ENCODE data around the gene GATAD2A. TPM values are rescaled to one million over a fixed set of nuclear protein-coding genes. Genes with fewer than 3 reads are reported as not detected.

GATAD2A gene
- total RNA-seq, 2 donors from 2014 or later: 102 to 145 TPM

DNA sequence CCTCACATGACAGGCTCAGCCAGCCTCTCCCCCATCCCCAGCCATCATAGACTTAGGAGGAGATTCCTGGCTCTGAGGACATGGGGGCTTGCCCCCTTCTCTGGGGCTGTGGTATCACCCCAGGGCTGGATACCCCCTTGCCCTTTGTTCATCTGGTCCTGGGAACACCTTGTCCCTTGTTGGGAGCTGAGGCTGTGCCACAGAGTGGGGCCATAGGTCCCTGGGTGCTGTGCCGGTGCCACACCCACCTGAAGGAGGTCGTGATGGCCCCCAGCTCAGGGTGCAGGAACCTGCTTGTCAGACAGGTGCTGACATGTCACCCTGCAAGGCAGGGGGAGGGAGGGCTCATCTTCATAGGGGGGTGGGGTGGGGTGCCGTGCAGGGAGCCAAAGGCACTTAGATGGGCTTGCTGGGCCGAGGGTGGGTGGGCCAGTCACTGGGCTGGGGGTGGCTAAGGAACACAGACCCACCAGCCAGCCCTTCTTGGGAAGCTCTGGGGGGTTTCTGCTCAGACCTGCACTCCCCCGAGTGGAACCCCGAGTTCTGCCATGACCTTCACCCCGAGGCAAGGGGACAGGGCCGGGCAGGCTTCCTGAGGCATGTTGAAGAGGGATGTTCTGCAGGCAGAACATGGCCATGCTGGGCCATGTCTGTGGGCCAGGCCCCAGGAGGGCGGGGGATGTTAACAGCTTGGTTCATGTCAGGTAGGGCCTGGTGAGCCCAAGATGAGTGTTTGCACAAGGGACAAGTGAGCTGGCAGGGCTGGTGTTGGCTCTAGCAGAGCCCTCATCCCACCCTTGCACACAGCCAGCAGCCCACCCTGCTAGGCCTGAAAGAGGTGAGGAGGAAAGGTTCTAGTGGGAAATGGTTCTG lies 81.8 kb downstream of the GATAD2A start:
- H3K9ac ChIP-seq (ENCODE audit: low read depth in 2 of 2, low read length in 2 of 2): peak overlapping the region in 1 of 2 donors; percentile 69
- H3K27ac ChIP-seq: no peak overlapping the region
- H3K4me1 ChIP-seq: peaks cover 29% of the 10 kb centered on the region

DNA sequence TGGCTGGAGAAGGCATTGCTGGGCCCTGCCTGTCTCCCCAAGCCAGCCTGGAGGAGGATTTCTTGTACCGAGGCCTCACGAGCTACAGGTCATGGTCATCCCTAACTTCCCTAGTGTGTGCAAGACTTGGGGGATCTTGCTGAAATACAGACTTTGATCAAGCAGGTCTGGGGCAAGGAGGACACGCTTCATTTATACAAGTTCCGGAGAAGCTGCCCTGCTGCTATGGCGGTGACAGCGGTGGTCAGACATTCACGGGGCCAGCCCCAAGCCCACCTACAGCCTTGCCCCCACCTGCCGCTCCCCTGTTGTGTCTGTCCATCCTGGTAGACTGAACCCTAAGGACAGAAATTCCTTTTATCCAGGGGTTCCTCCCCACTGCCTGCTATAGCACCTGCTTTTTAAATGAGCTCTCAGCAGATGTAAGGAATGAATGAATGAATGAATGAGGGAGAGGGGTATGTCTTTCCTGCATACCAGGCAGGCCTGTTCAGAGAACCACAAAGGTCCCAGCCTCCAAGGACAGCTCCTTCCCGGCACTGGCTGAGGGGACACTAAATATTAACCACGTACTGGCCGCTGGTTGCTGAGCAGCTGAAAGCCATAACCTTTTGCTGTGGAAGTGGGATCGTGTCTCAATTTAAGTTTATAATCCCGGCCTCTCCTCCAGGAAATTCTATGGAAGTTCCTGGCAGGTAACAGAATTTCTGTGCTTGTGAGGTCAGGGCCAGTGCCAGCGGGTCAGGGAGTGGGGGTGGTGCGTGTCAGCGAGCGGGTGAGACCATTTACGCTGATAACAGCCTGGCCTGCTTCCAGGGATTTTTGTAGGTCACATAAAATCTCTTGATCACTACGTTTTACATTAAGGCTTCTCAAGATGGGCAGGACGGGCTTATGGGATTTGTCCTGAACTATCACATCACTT lies 82.7 kb downstream of the GATAD2A start:
- Histone ChIP-seq H3K9ac (ENCODE audit: low read depth in 2 of 2, low read length in 2 of 2) (peak overlapping the region in 1 of 2 donors; percentile 69), H3K4me1 (peaks cover 29% of the 10 kb centered on the region)
- intact Hi-C loops (cut with DNase I): no loop called here

More for the DNA sequence above, 81.8 kb downstream of the GATAD2A start:
- Histone ChIP-seq H3K36me3 (no peaks in the 10 kb centered on the region), H3K27me3 (no peaks in the 10 kb centered on the region), H3K9me3 (no peaks in the 10 kb centered on the region), H3K4me3 (no peak overlapping the region)
- DNase-seq: no peak
- intact Hi-C loops (cut with DNase I): no loop called here
- TF ChIP-seq, protein P1, sequence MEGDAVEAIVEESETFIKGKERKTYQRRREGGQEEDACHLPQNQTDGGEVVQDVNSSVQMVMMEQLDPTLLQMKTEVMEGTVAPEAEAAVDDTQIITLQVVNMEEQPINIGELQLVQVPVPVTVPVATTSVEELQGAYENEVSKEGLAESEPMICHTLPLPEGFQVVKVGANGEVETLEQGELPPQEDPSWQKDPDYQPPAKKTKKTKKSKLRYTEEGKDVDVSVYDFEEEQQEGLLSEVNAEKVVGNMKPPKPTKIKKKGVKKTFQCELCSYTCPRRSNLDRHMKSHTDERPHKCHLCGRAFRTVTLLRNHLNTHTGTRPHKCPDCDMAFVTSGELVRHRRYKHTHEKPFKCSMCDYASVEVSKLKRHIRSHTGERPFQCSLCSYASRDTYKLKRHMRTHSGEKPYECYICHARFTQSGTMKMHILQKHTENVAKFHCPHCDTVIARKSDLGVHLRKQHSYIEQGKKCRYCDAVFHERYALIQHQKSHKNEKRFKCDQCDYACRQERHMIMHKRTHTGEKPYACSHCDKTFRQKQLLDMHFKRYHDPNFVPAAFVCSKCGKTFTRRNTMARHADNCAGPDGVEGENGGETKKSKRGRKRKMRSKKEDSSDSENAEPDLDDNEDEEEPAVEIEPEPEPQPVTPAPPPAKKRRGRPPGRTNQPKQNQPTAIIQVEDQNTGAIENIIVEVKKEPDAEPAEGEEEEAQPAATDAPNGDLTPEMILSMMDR (IDR thresholded peaks at IDR 0.05): no peak

DNA sequence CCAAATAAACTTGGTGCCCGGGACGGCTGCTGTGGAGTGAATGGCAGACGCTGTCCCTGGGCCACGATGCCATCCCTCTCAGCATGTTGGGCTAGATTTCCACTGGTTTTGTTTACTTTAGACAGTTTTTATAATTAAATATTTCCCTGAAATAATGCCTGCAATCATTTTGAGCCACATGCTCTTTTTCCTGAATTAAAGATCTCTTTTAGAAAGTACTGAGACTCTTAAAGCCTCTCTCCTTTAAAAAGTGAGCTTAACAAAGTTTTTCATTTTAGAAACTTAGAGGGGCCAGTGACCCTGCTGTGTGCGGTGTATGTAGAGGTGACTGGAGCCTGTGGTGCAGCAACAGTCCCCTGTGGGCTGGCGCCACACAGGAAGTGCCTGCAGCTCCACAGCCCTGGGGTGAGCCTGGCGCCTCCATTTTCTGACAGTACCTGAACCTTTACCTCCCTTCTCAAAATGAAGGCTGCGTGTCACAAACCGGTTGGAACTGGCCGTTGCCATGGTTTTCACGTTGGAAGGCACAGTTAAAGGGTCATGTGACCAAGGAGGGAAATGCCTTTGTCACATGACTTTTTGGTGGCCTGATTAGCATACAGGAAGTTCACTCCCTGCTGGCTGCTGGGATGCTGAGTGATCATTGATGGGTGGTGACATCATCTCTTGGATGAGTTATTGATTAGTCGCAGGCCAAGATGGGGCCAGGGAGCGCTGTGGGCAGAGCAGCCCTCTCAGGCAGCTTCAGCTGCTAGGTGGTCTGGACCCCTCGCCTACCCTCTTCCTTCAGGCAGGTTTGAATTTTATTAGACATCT lies 83.6 kb downstream of the GATAD2A start:
- Histone ChIP-seq H3K9ac (ENCODE audit: low read depth in 2 of 2, low read length in 2 of 2) (peak overlapping the region in 1 of 2 donors; percentile 69), H3K9me3 (no peaks in the 10 kb centered on the region), H3K4me1 (peaks cover 29% of the 10 kb centered on the region), H3K27me3 (no peaks in the 10 kb centered on the region), H3K4me3 (no peak overlapping the region), H3K36me3 (peaks cover 3% of the 10 kb centered on the region), H3K27ac (peak overlapping the region; percentile 71)
- TF ChIP-seq, protein P1 (IDR thresholded peaks at IDR 0.05): no peak
- peak; percentile 92 for DNase-seq
- intact Hi-C loops (cut with DNase I): no loop called here

More for the DNA sequence above, 82.7 kb downstream of the GATAD2A start:
- Histone ChIP-seq H3K9me3 (no peaks in the 10 kb centered on the region), H3K27ac (peak overlapping the region; percentile 71), H3K27me3 (no peaks in the 10 kb centered on the region), H3K4me3 (no peak overlapping the region), H3K36me3 (peaks cover 3% of the 10 kb centered on the region)
- TF ChIP-seq, protein P1 (IDR thresholded peaks at IDR 0.05): no peak
- DNase-seq: peak; percentile 85

DNA sequence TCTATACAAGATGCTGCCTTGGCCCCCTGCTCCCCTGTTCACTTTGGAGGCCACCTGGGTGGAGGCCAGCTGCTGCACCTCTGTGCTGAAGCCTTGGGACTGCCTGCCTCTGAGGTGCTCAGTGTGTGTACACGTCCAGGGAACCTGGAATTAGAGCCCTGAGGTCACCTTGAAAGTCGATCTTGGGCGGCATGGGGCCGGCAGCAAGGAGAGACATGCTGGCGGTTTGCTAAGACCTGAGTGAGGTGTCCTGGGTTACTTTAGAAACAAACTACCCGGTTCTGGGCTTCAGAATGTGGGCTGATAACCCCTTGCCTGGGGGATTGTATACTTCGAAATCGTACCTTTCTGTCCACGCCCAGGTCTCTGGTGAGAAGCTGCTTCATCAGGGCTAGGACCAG lies 84.3 kb downstream of the GATAD2A start:
- no peak for DNase-seq
- H3K4me3 ChIP-seq: no peak overlapping the region
- peaks cover 8% of the 10 kb centered on the region for H3K36me3 ChIP-seq
- intact Hi-C loops (cut with DNase I): loop anchor here (2.0 to 5.0 kb wide), 2 partner anchors 83 to 123 kb away; partner anchors contain the start of gene GATAD2A
- TF ChIP-seq, protein P1 (IDR thresholded peaks at IDR 0.05): no peak
- no peaks in the 10 kb centered on the region for H3K27me3 ChIP-seq
- no peaks in the 10 kb centered on the region for H3K9me3 ChIP-seq
- H3K9ac ChIP-seq (ENCODE audit: low read depth in 2 of 2, low read length in 2 of 2): peak overlapping the region; percentile 31 to 69
- peak overlapping the region; percentile 71 for H3K27ac ChIP-seq
- H3K4me1 ChIP-seq: peaks cover 29% of the 10 kb centered on the region
